Uterus (tissue), 4 donors: ENCODE measurements around the gene SFT2D3. TPM values are rescaled to one million over a fixed set of nuclear protein-coding genes. Genes with fewer than 3 reads are reported as not detected.

Experiments used
- DNase-seq, 2 donors: peaks; one replicate each; pipeline ENCODE4 v3.0.0-alpha.2; 2019 to 2020
- H3K27ac ChIP-seq, 2 donors: fragments of 200-600 bp; sonication (generic); 1 replicate in 1 of 2; 2 replicates in 1 of 2; pipeline ENCODE4 v1.5.1; 2016 to 2018
- H3K27me3 ChIP-seq, 2 donors: fragments of 200-600 bp; sonication (generic); one replicate each; pipeline ENCODE4 v1.5.1; 2018 to 2019; ENCODE audit warnings: control low read depth in 1 of 2
- H3K36me3 ChIP-seq, 2 donors: fragments of 200-600 bp; sonication (generic); one replicate each; pipeline ENCODE4 v1.5.1; 2019; ENCODE audit warnings: control low read depth in 1 of 2
- H3K4me1 ChIP-seq, 2 donors: fragments of 200-600 bp; sonication (generic); one replicate each; pipeline ENCODE4 v1.5.1; 2018 to 2019; ENCODE audit warnings: control low read depth in 1 of 2
- H3K4me3 ChIP-seq, 2 donors: fragments of 200-600 bp; sonication (generic); 1 replicate in 1 of 2; 2 replicates in 1 of 2; pipeline ENCODE4 v1.5.1; 2018 to 2019; ENCODE audit warnings: mild to moderate bottlenecking in 1 of 2
- H3K9me3 ChIP-seq, 2 donors: fragments of 200-600 bp; sonication (generic); one replicate each; pipeline ENCODE4 v1.5.1; 2019; ENCODE audit warnings: control low read depth in 1 of 2
- CTCF ChIP-seq, 4 experiments: fragments of 200-600 bp in 2 of 4; fragments of 450-650 bp in 2 of 4; sonication (generic) in 2 of 4; IDR thresholded peaks; one replicate each; pipeline ENCODE4 v1.5.1; 2016 to 2019; ENCODE audit warnings: antibody characterized with exemption in 4 of 4, mild to moderate bottlenecking in 2 of 4, moderate library complexity in 1 of 4
- POLR2A ChIP-seq, 2 donors: fragments of 450-650 bp; IDR thresholded peaks; one replicate each; pipeline ENCODE4 v1.6.1; 2016; ENCODE audit warnings: antibody characterized with exemption in 2 of 2, mild to moderate bottlenecking in 1 of 2, moderate library complexity in 1 of 2
- intact Hi-C: fragments of 100-400 bp; cut with DNase I; formaldehyde crosslinking; loops from one replicate; pipeline ENCODE4 v1.15.1; 2023; ENCODE audit warnings: low total_unique reads
- total RNA-seq, 4 donors: library from RNA; depleted of rRNA in 3 of 4; stranded (reverse); fragments of >200 nt in 3 of 4; gene quantifications; one replicate each; pipeline versions ENCODE4 v1.1.0 to v1.2.4, GENCODE V29; 2014 to 2023
- donor health status: DM: yes; HTN: yes; CAD: no.

Gene SFT2D3
- total RNA-seq, 4 donors from 2014 or later = 5.9 to 27.2 (median 11.1) TPM

- Histone ChIP-seq H3K4me3 (no peak overlapping the region), H3K27ac (peak overlapping the region; percentile 70 to 76), H3K27me3 (no peaks in the 10 kb centered on the region), H3K36me3 (no peaks in the 10 kb centered on the region), H3K4me1 (peaks cover 0 to 15% of the 10 kb centered on the region in 2 donors), H3K9me3 (no peaks in the 10 kb centered on the region)
- TF ChIP-seq POLR2A (IDR thresholded peaks at IDR 0.05) = no peak
- TF ChIP-seq CTCF (IDR thresholded peaks at IDR 0.05) = no peak
- intact Hi-C loops = no loop called here
- DNase-seq = no peak
Observed at GRCh38 chr2:127681976-127682857, 19.1 kb upstream of the SFT2D3 start.

- Histone ChIP-seq H3K27ac (peak overlapping the region; percentile 70 to 76), H3K27me3 (no peaks in the 10 kb centered on the region), H3K36me3 (no peaks in the 10 kb centered on the region), H3K4me1 (peaks cover 0 to 15% of the 10 kb centered on the region in 2 donors), H3K9me3 (no peaks in the 10 kb centered on the region), H3K4me3 (no peak overlapping the region)
- intact Hi-C loops = no loop called here
- TF ChIP-seq CTCF (IDR thresholded peaks at IDR 0.05) (no peak), POLR2A (IDR thresholded peaks at IDR 0.05) (no peak)
- DNase-seq = no peak
Observed at GRCh38 chr2:127683056-127683455, 18.2 kb upstream of the SFT2D3 start.

GRCh38 chr2:127683757-127684156, 17.5 kb upstream of the SFT2D3 start:
- TF ChIP-seq POLR2A (IDR thresholded peaks at IDR 0.05) (no peak), CTCF (IDR thresholded peaks at IDR 0.05) (no peak)
- DNase-seq = no peak
- Histone ChIP-seq H3K27ac (peak overlapping the region; percentile 70 to 76), H3K4me1 (peaks cover 0 to 15% of the 10 kb centered on the region in 2 donors), H3K9me3 (no peaks in the 10 kb centered on the region), H3K27me3 (no peaks in the 10 kb centered on the region), H3K4me3 (no peak overlapping the region), H3K36me3 (no peaks in the 10 kb centered on the region)
- intact Hi-C loops = no loop called here

GRCh38 chr2:127685410-127686080, 15.8 kb upstream of the SFT2D3 start:
- no peak for DNase-seq
- H3K4me1 ChIP-seq = peaks cover 0 to 15% of the 10 kb centered on the region in 2 donors
- peak overlapping the region in 1 of 2 donors; percentile 21 for H3K27ac ChIP-seq
- H3K4me3 ChIP-seq = no peak overlapping the region
- H3K36me3 ChIP-seq = no peaks in the 10 kb centered on the region
- intact Hi-C loops = no loop called here
- no peaks in the 10 kb centered on the region for H3K9me3 ChIP-seq
- no peak for TF ChIP-seq POLR2A (IDR thresholded peaks at IDR 0.05)
- TF ChIP-seq CTCF (IDR thresholded peaks at IDR 0.05) = no peak
- no peaks in the 10 kb centered on the region for H3K27me3 ChIP-seq

GRCh38 chr2:127688405-127688804, 12.9 kb upstream of the SFT2D3 start:
- no peaks in the 10 kb centered on the region for H3K4me1 ChIP-seq
- H3K36me3 ChIP-seq = no peaks in the 10 kb centered on the region
- no peak overlapping the region for H3K27ac ChIP-seq
- no peak overlapping the region for H3K4me3 ChIP-seq
- DNase-seq = no peak
- no peaks in the 10 kb centered on the region for H3K9me3 ChIP-seq
- TF ChIP-seq POLR2A (IDR thresholded peaks at IDR 0.05) = no peak
- TF ChIP-seq CTCF (IDR thresholded peaks at IDR 0.05) = no peak
- intact Hi-C loops = no loop called here
- no peaks in the 10 kb centered on the region for H3K27me3 ChIP-seq
